Stimulated activated CD4-positive, alpha-beta T cell treated with anti-CD3 and anti-CD28 coated beads, Interleukin-2, amount 100 ng/mL, for 4 hours (primary cell): ENCODE results near the gene USP2.
"Not testable (repeated sequence)": the region's sequence is repeated elsewhere in the genome, so short reads cannot be mapped to it uniquely, and the experiment has no call there.

Experiments
- DNase-seq: peaks from one replicate; pipeline ENCODE4 v3.0.0-alpha.2; 2020; ENCODE audit warnings: low read depth

USP2 gene

DNA sequence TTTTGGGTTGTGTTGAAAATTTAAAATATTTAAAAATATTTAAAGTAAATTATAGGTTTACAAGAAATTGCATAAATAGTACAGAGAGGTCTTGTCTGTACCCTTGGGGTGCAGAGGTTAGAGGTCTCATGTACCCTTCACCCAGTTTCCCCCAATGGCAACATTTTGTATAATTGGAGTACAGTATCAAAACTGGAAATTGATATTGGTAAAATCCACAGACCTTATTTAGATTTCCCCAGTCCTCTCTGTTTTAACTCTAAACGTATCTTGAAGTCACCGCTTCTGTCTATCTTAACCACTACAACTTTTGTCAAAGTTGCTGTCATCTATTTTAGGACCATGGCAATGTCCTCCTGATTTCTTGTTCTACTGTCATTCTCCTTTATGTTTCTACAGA lies 30.6 kb upstream of the USP2 start:
- no peak for DNase-seq

GRCh38 chr11:119410501-119410900 lies 29.0 kb upstream of the USP2 start:
- DNase-seq, result no peak

DNA sequence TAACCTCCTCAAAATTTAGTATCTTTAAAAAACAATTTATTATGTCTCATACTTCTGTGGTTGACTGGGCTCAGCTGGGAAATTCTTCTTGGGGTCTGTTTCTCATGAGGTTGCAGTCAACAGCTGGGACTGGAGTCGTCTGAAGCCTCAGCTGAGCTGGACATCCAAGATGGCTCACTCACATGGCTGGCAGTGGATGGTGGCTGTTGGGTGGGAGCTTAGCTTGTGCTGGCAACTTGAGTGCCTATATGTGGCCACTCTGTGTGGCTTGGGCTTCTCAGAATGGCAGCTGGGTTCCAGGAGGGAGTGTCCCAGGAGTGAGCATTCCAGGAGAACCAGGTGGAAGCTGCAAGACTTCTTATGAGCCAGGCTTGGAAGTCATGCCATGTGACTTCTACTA lies 28.2 kb upstream of the USP2 start:
- no peak for DNase-seq

DNA sequence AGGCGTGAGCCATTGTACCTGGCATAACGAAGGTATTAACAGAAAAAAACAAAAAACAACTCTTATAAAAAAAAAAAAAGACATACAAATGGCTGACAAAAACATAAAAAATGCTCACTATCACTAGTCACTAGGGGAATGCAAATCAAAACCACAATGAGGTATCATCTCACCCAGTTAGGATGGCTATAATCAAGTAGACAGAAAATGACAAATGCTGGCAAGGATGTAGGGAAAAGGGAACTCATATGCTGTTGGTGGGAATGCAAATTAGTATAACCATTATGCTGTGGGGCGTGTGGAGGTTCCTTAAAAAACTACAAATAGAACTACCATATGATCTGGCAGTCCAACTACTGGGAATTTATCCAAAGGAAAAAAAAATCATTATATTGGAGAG lies 24.5 kb upstream of the USP2 start:
- DNase-seq, result no peak

DNA sequence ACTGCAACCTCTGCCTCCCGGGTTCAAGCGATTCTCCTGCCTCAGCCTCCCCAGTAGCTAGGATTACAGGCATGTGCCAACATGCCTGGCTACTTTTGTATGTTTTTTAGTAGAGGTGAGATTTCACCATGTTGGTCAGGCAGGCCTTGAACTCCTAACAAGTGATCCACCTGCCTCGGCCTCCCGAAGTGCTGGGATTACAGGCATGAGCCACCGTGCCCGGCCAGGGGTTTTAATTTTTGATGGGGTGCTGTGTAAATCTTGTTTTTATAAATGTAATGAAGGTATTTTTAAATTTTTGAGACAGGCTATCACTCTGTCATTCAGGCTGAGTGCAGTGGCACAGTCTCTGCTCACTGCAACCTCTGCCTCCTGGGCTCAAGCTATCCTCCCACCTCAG lies 24.0 kb upstream of the USP2 start:
- not testable (repeated sequence) for DNase-seq

- no peak for DNase-seq
Observed at GRCh38 chr11:119404872-119405271, 23.4 kb upstream of the USP2 start.

- DNase-seq, result no peak
Observed at GRCh38 chr11:119403021-119403420, 21.5 kb upstream of the USP2 start.

- DNase-seq, result no peak
Observed at GRCh38 chr11:119402470-119402869, 21.0 kb upstream of the USP2 start.

GRCh38 chr11:119400860-119401259 lies 19.4 kb upstream of the USP2 start:
- DNase-seq, result no peak

DNA sequence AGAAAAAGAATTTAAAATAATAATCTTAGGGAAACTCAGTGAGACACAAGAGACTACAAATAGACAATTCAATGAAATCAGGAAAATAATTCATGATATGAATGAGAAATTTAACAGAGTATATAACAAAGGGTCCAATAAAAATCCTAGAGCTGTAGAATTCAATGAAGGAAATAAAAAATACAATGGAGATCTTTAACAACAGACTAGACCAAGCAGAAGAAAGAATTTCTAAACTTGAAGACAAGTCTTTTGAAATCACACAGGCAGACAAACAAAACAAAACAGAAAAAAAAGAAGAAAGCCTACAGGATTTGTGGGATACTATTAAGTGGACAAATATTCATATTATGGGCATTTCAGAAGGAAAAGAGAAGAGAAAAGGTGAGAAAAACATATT lies 16.2 kb upstream of the USP2 start:
- no peak for DNase-seq

GRCh38 chr11:119396835-119397234 lies 15.3 kb upstream of the USP2 start:
- no peak for DNase-seq

- DNase-seq, result no peak
Observed at GRCh38 chr11:119391275-119391674, 9.8 kb upstream of the USP2 start.

- DNase-seq, result no peak
Observed at GRCh38 chr11:119389611-119390254, 8.2 kb upstream of the USP2 start.

GRCh38 chr11:119388103-119388502 lies 6.6 kb upstream of the USP2 start:
- no peak for DNase-seq

DNA sequence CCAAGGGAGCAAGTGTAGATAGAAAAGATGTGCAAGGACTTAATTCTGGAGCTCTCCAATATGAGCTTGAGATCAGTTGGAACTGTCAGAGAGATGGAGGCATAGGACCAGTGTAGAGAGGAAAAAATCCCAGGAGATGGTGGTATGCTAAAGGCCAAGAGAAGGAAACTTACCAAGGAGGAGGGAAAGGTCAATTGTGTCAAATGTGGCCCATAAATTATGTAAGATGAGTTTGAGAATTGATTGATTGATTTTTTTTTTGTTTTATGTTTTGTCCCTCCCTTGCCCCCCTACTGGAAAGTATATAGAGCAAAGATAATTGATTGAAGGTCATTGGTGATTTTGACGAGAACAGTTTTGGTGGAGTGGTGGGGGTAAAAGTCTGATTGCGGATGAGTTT lies 2.8 kb upstream of the USP2 start:
- no peak for DNase-seq

- DNase-seq, result not testable (repeated sequence)
Observed at GRCh38 chr11:119382513-119382912, 1.0 kb upstream of the USP2 start.

GRCh38 chr11:119382101-119382500 lies 611 bp upstream of the USP2 start:
- DNase-seq, result no peak

DNA sequence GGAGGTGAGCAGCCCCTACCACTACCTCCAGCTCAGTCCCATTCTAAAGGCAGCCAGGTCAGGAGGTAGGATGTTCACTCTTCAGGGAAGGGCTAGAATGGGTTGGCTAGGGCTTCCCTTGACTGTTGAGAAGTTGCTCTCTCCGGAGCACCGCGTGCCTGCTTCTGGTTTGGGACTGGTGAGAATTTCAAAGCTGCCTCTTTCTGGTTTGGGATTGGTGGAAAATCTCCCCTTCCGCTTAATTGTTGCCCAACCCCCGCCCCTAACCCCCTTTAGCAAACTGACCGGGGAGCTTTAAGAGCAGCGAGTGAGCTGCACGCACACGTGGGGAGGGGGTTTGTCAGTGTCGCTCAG lies 686 bp downstream of the USP2 start:
- no peak for DNase-seq

GRCh38 chr11:119380160-119380826 lies 1.2 kb downstream of the USP2 start:
- DNase-seq, result no peak

GRCh38 chr11:119378851-119379465 lies 2.5 kb downstream of the USP2 start:
- DNase-seq, result no peak

DNA sequence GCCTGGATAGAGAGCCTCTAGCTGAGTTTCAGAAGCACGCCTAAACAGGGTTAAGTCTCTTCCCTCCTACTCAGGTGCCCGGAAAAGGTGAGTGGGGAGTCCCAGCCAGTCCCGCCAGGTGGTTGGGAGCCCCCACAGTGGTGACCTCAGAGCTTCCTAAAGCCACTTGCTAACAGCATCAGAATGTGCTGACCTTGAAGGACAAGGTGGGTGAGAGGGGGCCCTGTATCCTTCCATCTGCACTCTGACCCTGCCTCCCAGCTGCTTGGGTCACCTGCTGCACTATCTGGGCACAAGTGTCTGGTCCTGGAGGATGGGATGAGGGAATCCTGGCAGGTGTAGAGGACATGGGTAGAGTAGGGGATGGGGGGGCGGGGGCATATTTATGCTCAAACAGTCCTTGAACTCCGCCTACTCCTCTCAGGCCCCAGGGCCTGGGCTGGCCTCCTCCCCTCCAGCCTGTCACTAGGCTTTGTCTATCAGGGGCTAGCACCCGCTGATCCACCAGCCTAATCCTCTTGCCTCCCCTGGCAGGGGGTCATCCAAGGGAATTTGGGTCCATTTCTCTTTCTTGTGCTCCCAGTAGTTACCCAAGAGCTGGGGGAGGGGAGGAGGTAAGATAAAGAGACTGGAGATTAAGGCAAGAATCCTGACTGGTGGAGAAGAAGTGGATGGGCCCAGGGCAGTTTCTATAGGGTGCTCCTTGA lies 3.4 kb downstream of the USP2 start:
- DNase-seq, result no peak

GRCh38 chr11:119377112-119377901 lies 4.2 kb downstream of the USP2 start:
- no peak for DNase-seq
